Measurements from ENCODE around the gene REX1BD. TPM values are rescaled to one million over a fixed set of nuclear protein-coding genes. Genes with fewer than 3 reads are reported as not detected.

REX1BD gene
- total and polyA plus RNA-seq, 2 donors (not counting 1 experiment from before 2014, with no cell fraction given): 90.9 to 164 TPM

DNA sequence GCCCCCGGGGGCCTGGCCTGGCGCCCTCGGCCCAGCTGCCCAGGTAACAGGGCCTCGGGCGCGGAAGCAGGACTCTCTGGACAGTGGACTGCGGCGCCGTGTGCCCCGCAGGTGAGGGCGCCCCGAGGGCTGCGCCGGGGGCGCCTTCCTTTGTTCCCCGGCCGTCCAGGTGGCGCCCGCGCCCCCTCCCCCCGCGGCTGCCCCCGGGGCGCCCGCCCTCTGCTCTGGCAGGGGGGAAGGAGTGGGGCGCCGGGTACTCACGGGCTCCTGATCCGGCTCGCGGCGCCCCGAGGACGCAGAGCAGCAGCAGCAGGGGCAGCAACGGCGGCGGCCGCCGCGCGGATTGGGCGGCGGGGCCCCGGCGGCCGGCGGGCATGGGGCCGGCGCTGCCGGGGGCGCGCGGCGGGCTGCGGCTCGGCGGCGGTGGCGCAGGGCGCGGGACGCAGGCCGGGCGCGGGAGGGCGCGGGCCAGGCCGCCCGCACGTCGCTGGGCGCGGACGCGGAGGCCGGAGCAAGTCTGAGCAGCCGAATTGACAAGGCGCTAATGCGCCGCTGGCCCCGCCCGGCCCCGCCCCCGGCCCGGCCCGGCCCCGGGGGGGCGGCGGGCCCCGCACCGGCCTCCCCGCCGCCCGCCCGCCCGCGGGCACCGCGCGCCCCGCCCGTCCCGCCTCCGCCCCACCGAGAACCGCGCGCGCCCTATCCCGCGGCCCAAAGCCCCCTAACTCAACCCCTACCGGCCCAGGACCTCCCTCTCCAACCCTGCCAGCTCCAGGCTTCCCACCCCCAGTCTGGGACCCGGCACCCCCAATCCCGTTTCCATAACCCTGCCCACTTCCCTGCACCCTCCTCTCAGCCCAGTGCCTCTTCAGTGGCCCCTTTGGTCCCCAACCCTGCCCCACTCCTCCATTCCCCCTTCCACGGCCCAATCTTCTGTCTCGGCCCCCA is 18.0 kb downstream of the REX1BD start, which contains the start of gene CRLF1:
TSS of gene CRLF1 (minus strand) at position 519 of the 945 bp plus-strand sequence. CDS start at position 376, 143 bp downstream.
- Histone ChIP-seq H3K9ac (ENCODE audit: low read length) (no peak within 1 kb of the TSS), H2AFZ (ENCODE audit: insufficient read depth, low read depth, low read length, poor library complexity, severe bottlenecking) (no peak within 1 kb of the TSS), H3K4me2 (replicated peaks; ENCODE audit: low read depth, low read length, poor library complexity, severe bottlenecking) (peak within 1 kb of the TSS; percentile 69), H3K36me3 (replicated peaks in 1 of 2; ENCODE audit: control extremely low read depth in 1 of 2, control insufficient read depth in 1 of 2, extremely low read depth in 1 of 2, insufficient read depth in 2 of 2, low read length in 1 of 2) (no peaks in the 10 kb centered on the region), H3K27me3 (replicated peaks in 1 of 4; ENCODE audit: control extremely low read depth in 1 of 4, control insufficient read depth in 3 of 4, insufficient read depth in 4 of 4, low read length in 3 of 4) (peaks cover 0 to 84% (median 62%) of the 10 kb centered on the region in 4 experiments), H3K4me1 (ENCODE audit: control insufficient read depth in 2 of 2, insufficient read depth in 2 of 2, low read length in 2 of 2) (peaks cover 40 to 41% of the 10 kb centered on the region in 2 donors), H3K27ac (ENCODE audit: low read length in 2 of 2) (no peak within 1 kb of the TSS), H3K9me3 (ENCODE audit: control extremely low read depth in 1 of 3, control insufficient read depth in 2 of 3, insufficient read depth in 1 of 3, low read length in 2 of 3) (peaks cover 0 to 21% (median 0%) of the 10 kb centered on the region in 3 donors), H3K79me2 (ENCODE audit: control insufficient read depth, insufficient read depth, low read length) (no peaks in the 10 kb centered on the region), H4K20me1 (ENCODE audit: control insufficient read depth, insufficient read depth, low read length, poor library complexity, severe bottlenecking) (no peaks in the 10 kb centered on the region), H3K4me3 (ENCODE audit: control extremely low read depth in 1 of 5, extremely low read depth in 1 of 5, insufficient read depth in 1 of 5, low read depth in 2 of 5, low read length in 4 of 5) (no peak within 1 kb of the TSS)
- no peak within 1 kb of the TSS for H3K27ac Mint-ChIP-seq
- ATAC-seq (ENCODE audit: low read depth) (no peak), DNase-seq (no peak)
- H3K4me3 Mint-ChIP-seq: peak within 1 kb of the TSS; percentile 66
- TF ChIP-seq, protein P1, sequence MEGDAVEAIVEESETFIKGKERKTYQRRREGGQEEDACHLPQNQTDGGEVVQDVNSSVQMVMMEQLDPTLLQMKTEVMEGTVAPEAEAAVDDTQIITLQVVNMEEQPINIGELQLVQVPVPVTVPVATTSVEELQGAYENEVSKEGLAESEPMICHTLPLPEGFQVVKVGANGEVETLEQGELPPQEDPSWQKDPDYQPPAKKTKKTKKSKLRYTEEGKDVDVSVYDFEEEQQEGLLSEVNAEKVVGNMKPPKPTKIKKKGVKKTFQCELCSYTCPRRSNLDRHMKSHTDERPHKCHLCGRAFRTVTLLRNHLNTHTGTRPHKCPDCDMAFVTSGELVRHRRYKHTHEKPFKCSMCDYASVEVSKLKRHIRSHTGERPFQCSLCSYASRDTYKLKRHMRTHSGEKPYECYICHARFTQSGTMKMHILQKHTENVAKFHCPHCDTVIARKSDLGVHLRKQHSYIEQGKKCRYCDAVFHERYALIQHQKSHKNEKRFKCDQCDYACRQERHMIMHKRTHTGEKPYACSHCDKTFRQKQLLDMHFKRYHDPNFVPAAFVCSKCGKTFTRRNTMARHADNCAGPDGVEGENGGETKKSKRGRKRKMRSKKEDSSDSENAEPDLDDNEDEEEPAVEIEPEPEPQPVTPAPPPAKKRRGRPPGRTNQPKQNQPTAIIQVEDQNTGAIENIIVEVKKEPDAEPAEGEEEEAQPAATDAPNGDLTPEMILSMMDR (IDR thresholded peaks at IDR 0.05): no peak
- no peak for TF ChIP-seq EZH2 (IDR thresholded peaks at IDR 0.05; ENCODE audit: borderline replicate concordance, insufficient read depth, low read depth, low read length, poor library complexity, severe bottlenecking)
- WGBS (ENCODE audit: insufficient coverage): 2% methylated on average over 90 of the region's 116 CpGs
- intact Hi-C loops (cut with micrococcal nuclease): no loop called here
- H3K27me3 Mint-ChIP-seq: peaks cover 48% of the 10 kb centered on the region
- ChIA-PET CTCF (no interaction called here), POLR2A (no interaction called here)
- no peaks in the 10 kb centered on the region for H3K9me3 Mint-ChIP-seq (ENCODE audit: insufficient read depth)
- peaks cover 29% of the 10 kb centered on the region for H3K4me1 Mint-ChIP-seq

All from B cell (primary cell).